ENCODE data around the gene THSD4. TPM values are rescaled to one million over a fixed set of nuclear protein-coding genes. Genes with fewer than 3 reads are reported as not detected.
A peak's percentile ranks its signal among the peaks of the same experiment; 100 is the strongest.

THSD4 gene
- total and polyA plus RNA-seq, 7 donors = 0.21 to 3.1 (median 1.8) TPM

GRCh38 chr15:71152542-71152941 is 37.3 kb downstream of the THSD4 start:
- no peak for DNase-seq
- intact Hi-C loops (cut with DNase I) = no loop called here
- H3K4me1 ChIP-seq = peaks cover 31% of the 10 kb centered on the region
- H3K27ac ChIP-seq = no peak overlapping the region
- no peak overlapping the region for H3K4me3 ChIP-seq
- 80 to 93% (median 84%) methylated on average over 7 of the region's 7 CpGs for WGBS, 3 donors
- TF ChIP-seq CTCF (IDR thresholded peaks at IDR 0.05) = no peak
- no peaks in the 10 kb centered on the region for H3K9me3 ChIP-seq
- no peaks in the 10 kb centered on the region for H3K27me3 ChIP-seq (ENCODE audit: insufficient read depth in 3 of 3, low read length in 2 of 3)
- H3K36me3 ChIP-seq (ENCODE audit: insufficient read depth in 1 of 2, low read depth in 1 of 2) = no peaks in the 10 kb centered on the region
- ATAC-seq = no peak

- Histone ChIP-seq H3K36me3 (ENCODE audit: insufficient read depth in 1 of 2, low read depth in 1 of 2) (no peaks in the 10 kb centered on the region), H3K4me3 (no peak overlapping the region), H3K27me3 (ENCODE audit: insufficient read depth in 3 of 3, low read length in 2 of 3) (no peaks in the 10 kb centered on the region), H3K27ac (no peak overlapping the region), H3K9me3 (no peaks in the 10 kb centered on the region), H3K4me1 (peaks cover 22% of the 10 kb centered on the region)
- DNase-seq (no peak), ATAC-seq (peak; percentile 15 to 90 (median 88))
- TF ChIP-seq CTCF (IDR thresholded peaks at IDR 0.05) = no peak
- WGBS, 3 donors = 34 to 47% (median 35%) methylated on average over 8 of the region's 8 CpGs
- intact Hi-C loops (cut with DNase I) = no loop called here
These were observed 38.7 kb downstream of the THSD4 start for GRCh38 chr15:71153823-71154524.

GRCh38 chr15:71154607-71155200 is 39.4 kb downstream of the THSD4 start:
- no peaks in the 10 kb centered on the region for H3K36me3 ChIP-seq (ENCODE audit: insufficient read depth in 1 of 2, low read depth in 1 of 2)
- 78 to 82% (median 80%) methylated on average over 4 of the region's 4 CpGs for WGBS, 3 donors
- ATAC-seq (peak in 1 of 4 donors; percentile 14), DNase-seq (no peak)
- H3K27ac ChIP-seq = no peak overlapping the region
- H3K9me3 ChIP-seq = no peaks in the 10 kb centered on the region
- H3K4me3 ChIP-seq = no peak overlapping the region
- TF ChIP-seq CTCF (IDR thresholded peaks at IDR 0.05) = no peak
- intact Hi-C loops (cut with DNase I) = no loop called here
- no peaks in the 10 kb centered on the region for H3K27me3 ChIP-seq (ENCODE audit: insufficient read depth in 3 of 3, low read length in 2 of 3)
- H3K4me1 ChIP-seq = peaks cover 19% of the 10 kb centered on the region

- DNase-seq (no peak), ATAC-seq (no peak)
- no peak for TF ChIP-seq CTCF (IDR thresholded peaks at IDR 0.05)
- Histone ChIP-seq H3K36me3 (ENCODE audit: insufficient read depth in 1 of 2, low read depth in 1 of 2) (no peaks in the 10 kb centered on the region), H3K27me3 (ENCODE audit: insufficient read depth in 3 of 3, low read length in 2 of 3) (no peaks in the 10 kb centered on the region), H3K9me3 (no peaks in the 10 kb centered on the region), H3K27ac (no peak overlapping the region), H3K4me3 (no peak overlapping the region), H3K4me1 (peaks cover 11% of the 10 kb centered on the region)
- intact Hi-C loops (cut with DNase I) = no loop called here
- WGBS, 3 donors = 96 to 100% (median 100%) methylated on average over 2 of the region's 2 CpGs
These were observed 40.3 kb downstream of the THSD4 start for GRCh38 chr15:71155534-71155933.
